Mesothelial cell of epicardium (in vitro differentiated cells): Measurements from ENCODE around the gene IFNL4. TPM values are rescaled to one million over a fixed set of nuclear protein-coding genes. Genes with fewer than 3 reads are reported as not detected.

Source experiments
- DNase-seq, 2 experiments: peaks; one replicate each; pipeline ENCODE4 v3.0.0; 2021; ENCODE audit warnings: low spot score in 2 of 2; ENCODE audit not compliant: unreplicated experiment in 2 of 2
- H3K27ac Mint-ChIP-seq: 2 replicates; pipeline ENCODE4 v1.8.0; 2021; ENCODE audit warnings: mixed read lengths
- H3K27me3 Mint-ChIP-seq: 2 replicates; pipeline ENCODE4 v1.8.0; 2021; ENCODE audit warnings: low read depth, mixed read lengths
- H3K36me3 Mint-ChIP-seq: 2 replicates; pipeline ENCODE4 v1.8.0; 2021; ENCODE audit warnings: mixed read lengths
- H3K4me1 Mint-ChIP-seq: 2 replicates; pipeline ENCODE4 v1.8.0; 2021; ENCODE audit warnings: mixed read lengths
- H3K4me3 Mint-ChIP-seq: 2 replicates; pipeline ENCODE4 v1.8.0; 2021; ENCODE audit warnings: mild to moderate bottlenecking, moderate library complexity, mixed read lengths
- H3K9me3 Mint-ChIP-seq: 2 replicates; pipeline ENCODE4 v1.8.0; 2021; ENCODE audit warnings: mixed read lengths
- CTCF ChIP-seq: fragments of 200-600 bp; sonication (generic); IDR thresholded peaks from one replicate; pipeline ENCODE4 v1.5.0; 2021; ENCODE audit warnings: antibody characterized with exemption; ENCODE audit not compliant: unreplicated experiment
- total RNA-seq: library from RNA; stranded (reverse); gene quantifications from 3 replicates; pipeline ENCODE4 v1.2.1, GENCODE V29; 2021

Gene IFNL4
- total RNA-seq, 1 donor from 2014 or later = 0.74 TPM

- DNase-seq = no peak
- Mint-ChIP-seq H3K36me3 (peaks cover 2% of the 10 kb centered on the region), H3K27ac (no peak overlapping the region), H3K4me1 (peaks cover 37% of the 10 kb centered on the region), H3K9me3 (peaks cover 8% of the 10 kb centered on the region), H3K4me3 (no peak overlapping the region), H3K27me3 (peaks cover 24% of the 10 kb centered on the region)
- no peak for TF ChIP-seq CTCF
Measured at GRCh38 chr19:39253374-39254149, 4.9 kb upstream of the IFNL4 start.

DNA sequence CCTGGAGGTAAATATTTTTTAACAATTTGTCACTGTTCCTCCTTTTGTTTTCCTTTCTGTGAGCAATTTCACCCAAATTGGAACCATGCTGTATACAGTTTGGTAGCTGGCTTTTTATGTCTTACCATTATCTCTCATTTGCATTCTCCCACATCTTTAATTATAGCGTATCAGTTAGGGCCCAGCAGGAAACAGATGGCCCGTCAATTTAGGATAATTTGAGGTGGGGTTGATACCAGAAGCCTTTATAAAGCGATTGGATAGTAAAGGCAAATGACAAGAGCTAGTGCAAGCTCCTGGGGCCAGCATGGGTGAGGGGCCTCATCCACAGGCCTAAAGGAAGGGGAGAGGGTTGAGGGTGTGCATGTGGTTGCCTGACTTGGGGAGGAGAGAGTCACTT lies 3.8 kb upstream of the IFNL4 start:
- TF ChIP-seq CTCF = no peak
- no peak for DNase-seq
- H3K27me3 Mint-ChIP-seq = peaks cover 33% of the 10 kb centered on the region
- H3K36me3 Mint-ChIP-seq = peaks cover 2% of the 10 kb centered on the region
- peak overlapping the region; percentile 28 for H3K27ac Mint-ChIP-seq
- H3K4me1 Mint-ChIP-seq = peaks cover 32% of the 10 kb centered on the region
- peaks cover 8% of the 10 kb centered on the region for H3K9me3 Mint-ChIP-seq
- H3K4me3 Mint-ChIP-seq = no peak overlapping the region

DNA sequence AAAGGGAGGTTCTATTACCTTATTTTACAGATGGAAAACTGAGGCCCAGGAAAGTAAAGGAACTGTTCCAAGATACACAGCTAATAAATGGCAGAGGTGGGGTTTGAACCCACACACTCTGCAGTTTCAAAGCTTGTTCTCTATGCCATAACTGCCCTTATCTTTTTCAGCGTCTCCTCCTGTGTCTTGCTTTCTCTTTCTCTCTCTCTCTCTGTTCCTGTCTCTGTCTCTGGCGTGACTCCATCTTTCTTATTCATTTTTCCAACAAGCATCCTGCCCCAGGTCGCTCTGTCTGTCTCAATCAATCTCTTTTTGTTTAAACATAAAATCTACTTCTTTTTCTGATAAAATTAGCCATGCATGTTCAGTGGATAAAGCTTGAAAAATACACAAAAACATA lies 3.2 kb upstream of the IFNL4 start:
- no peak for DNase-seq
- no peak for TF ChIP-seq CTCF
- peaks cover 34% of the 10 kb centered on the region for H3K4me1 Mint-ChIP-seq
- H3K36me3 Mint-ChIP-seq = no peaks in the 10 kb centered on the region
- peaks cover 39% of the 10 kb centered on the region for H3K27me3 Mint-ChIP-seq
- H3K4me3 Mint-ChIP-seq = no peak overlapping the region
- peaks cover 6% of the 10 kb centered on the region for H3K9me3 Mint-ChIP-seq
- H3K27ac Mint-ChIP-seq = peak overlapping the region; percentile 21

DNA sequence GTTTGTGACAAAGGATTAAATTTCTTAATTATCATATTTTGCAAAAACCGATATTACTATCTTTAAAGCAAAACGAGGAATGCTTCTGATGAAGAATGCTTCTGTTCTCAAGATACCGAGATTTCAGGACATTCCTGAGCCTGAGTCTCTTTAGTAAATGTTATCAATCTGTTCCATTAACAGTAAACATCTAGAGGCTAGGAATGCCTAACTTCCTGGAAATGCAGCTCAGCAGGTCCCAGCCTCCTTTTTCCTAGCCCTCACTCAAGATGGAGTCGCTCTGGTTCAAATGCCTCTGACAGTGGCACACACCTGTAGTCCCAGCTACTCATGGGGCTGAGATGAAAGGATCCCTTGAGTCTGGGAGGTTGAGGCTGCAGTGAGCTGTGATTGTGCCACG lies 2.4 kb upstream of the IFNL4 start:
- no peaks in the 10 kb centered on the region for H3K36me3 Mint-ChIP-seq
- peaks cover 40% of the 10 kb centered on the region for H3K27me3 Mint-ChIP-seq
- peaks cover 34% of the 10 kb centered on the region for H3K4me1 Mint-ChIP-seq
- H3K9me3 Mint-ChIP-seq = peaks cover 4% of the 10 kb centered on the region
- H3K27ac Mint-ChIP-seq = peak overlapping the region; percentile 21
- no peak for TF ChIP-seq CTCF
- no peak for DNase-seq
- H3K4me3 Mint-ChIP-seq = no peak overlapping the region

- Mint-ChIP-seq H3K4me1 (peaks cover 34% of the 10 kb centered on the region), H3K4me3 (no peak overlapping the region), H3K9me3 (no peaks in the 10 kb centered on the region), H3K27ac (no peak overlapping the region), H3K36me3 (no peaks in the 10 kb centered on the region), H3K27me3 (peaks cover 56% of the 10 kb centered on the region)
- no peak for TF ChIP-seq CTCF
- DNase-seq = peak in 1 of 2 experiments; percentile 22
Measured at GRCh38 chr19:39247701-39248664, 673 bp downstream of the IFNL4 start.
